BLaER1 treated with 17β-estradiol and CSF1 and Interleukin-3, amounts not matched to agents 10 nM and 100 nM (cell line): ENCODE measurements around the gene LMNTD2.
A peak's percentile ranks its signal among the peaks of the same experiment; 100 is the strongest.

Experiments
- H3K27ac ChIP-seq, 11 experiments: shearing (Covaris generic); formaldehyde crosslinking; 2 replicates each; pipeline ENCODE4 v1.8.1; 2022
- H3K27me3 ChIP-seq, 11 experiments: shearing (Covaris generic); formaldehyde crosslinking; 2 replicates each; pipeline ENCODE4 v1.8.1; 2022
- H3K36me3 ChIP-seq, 11 experiments: shearing (Covaris generic); formaldehyde crosslinking; 2 replicates each; pipeline ENCODE4 v1.8.1; 2022
- H3K4me1 ChIP-seq, 10 experiments: shearing (Covaris generic); formaldehyde crosslinking; 2 replicates each; pipeline ENCODE4 v1.8.1; 2022
- H3K4me2 ChIP-seq, 11 experiments: shearing (Covaris generic); formaldehyde crosslinking; 2 replicates each; pipeline ENCODE4 v1.8.1; 2022
- H3K4me3 ChIP-seq, 10 experiments: shearing (Covaris generic); formaldehyde crosslinking; 2 replicates each; pipeline ENCODE4 v1.8.1; 2022
- H3K9ac ChIP-seq, 11 experiments: shearing (Covaris generic); formaldehyde crosslinking; 2 replicates each; pipeline ENCODE4 v1.8.1; 2022
- H3K9me3 ChIP-seq, 11 experiments: shearing (Covaris generic); formaldehyde crosslinking; replicated peaks in 1 of 11; 2 replicates each; pipeline ENCODE4 v1.8.1; 2022
- H4K20me1 ChIP-seq, 11 experiments: shearing (Covaris generic); formaldehyde crosslinking; 2 replicates each; pipeline ENCODE4 v1.8.1; 2022
- Cebpa-rat ChIP-seq, 11 experiments: shearing (Covaris generic); IDR thresholded peaks; 2 replicates each; pipeline ENCODE4 v1.8.1; 2022

Gene LMNTD2

GRCh38 chr11:504994-505344 is 55.6 kb downstream of the LMNTD2 start:
- peak overlapping the region; percentile 73 to 100 (median 94) for H3K4me2 ChIP-seq
- H4K20me1 ChIP-seq = peaks cover 23 to 70% (median 50%) of the 10 kb centered on the region in 11 experiments; a peak in 21 of 22 replicates
- H3K4me1 ChIP-seq = peaks cover 35 to 64% (median 40%) of the 10 kb centered on the region in 10 experiments
- TF ChIP-seq Cebpa-rat (IDR thresholded peaks at IDR 0.05) = no peak
- H3K27ac ChIP-seq = peak overlapping the region in 2 of 11 experiments; percentile 91 to 92; a peak in 3 of 22 replicates
- peak overlapping the region in 7 of 11 experiments; percentile 32 to 100 (median 76); a peak in 10 of 22 replicates for H3K9ac ChIP-seq
- H3K36me3 ChIP-seq = peaks cover 28 to 49% (median 36%) of the 10 kb centered on the region in 11 experiments
- no peaks in the 10 kb centered on the region for H3K9me3 ChIP-seq
- peak overlapping the region in 9 of 10 experiments; percentile 44 to 94 (median 80); a peak in 15 of 20 replicates for H3K4me3 ChIP-seq
- peaks cover 0 to 32% (median 28%) of the 10 kb centered on the region in 11 experiments; a peak in 21 of 22 replicates for H3K27me3 ChIP-seq
